ENCODE results near the gene RPS27. TPM values are rescaled to one million over a fixed set of nuclear protein-coding genes. Genes with fewer than 3 reads are reported as not detected.

The RPS27 gene
- total RNA-seq, 1 experiment from 2014 or later = 1,095 TPM

GRCh38 chr1:153958111-153958960 is 32.2 kb upstream of the RPS27 start, which contains the start of gene CRTC2:
Gene CRTC2 (minus strand): TSS chr1:153958612. CDS start chr1:153958497, 115 bp downstream.
- TF ChIP-seq TCF7L2 (IDR thresholded peaks at IDR 0.05; ENCODE audit: low read depth, low read length) (no peak), CTCF (IDR thresholded peaks at IDR 0.05) (no peak), REST (IDR thresholded peaks at IDR 0.05; ENCODE audit: insufficient read depth in 1 of 2, low read depth in 2 of 2, low read length in 1 of 2) (0 out of 4 replicates have a peak, but pooled peaks of 1 of the 2 experiments have one; percentile 40), POLR2AphosphoS5 (IDR thresholded peaks at IDR 0.05; ENCODE audit: low read depth, low read length) (peak; percentile 63; the same call in 1 of the 2 replicates), SIN3A (IDR thresholded peaks at IDR 0.05; ENCODE audit: borderline replicate concordance, insufficient read depth, low read depth, low read length) (0 out of 2 replicates have a peak, but pooled peaks have one; percentile 32)
- no TSS peak for BruUV-seq (replicated peaks)
- DNase-seq (ENCODE audit: low read depth, low spot score) (peak; percentile 97), ATAC-seq (peak; percentile 90)
- Histone ChIP-seq H3K27me3 (ENCODE audit: control insufficient read depth, insufficient read depth, low read length) (no peaks in the 10 kb centered on the region), H3K27ac (ENCODE audit: low read length) (peak within 1 kb of the TSS; percentile 86), H3K36me3 (ENCODE audit: control insufficient read depth, insufficient read depth, low read length) (no peaks in the 10 kb centered on the region; the same call in 1 of the 2 replicates), H3K4me3 (ENCODE audit: low read depth in 2 of 2, low read length in 2 of 2) (peak within 1 kb of the TSS; percentile 80 to 98), H3K4me1 (ENCODE audit: control insufficient read depth, insufficient read depth, low read length) (peaks cover 32% of the 10 kb centered on the region), H3K9me3 (ENCODE audit: control insufficient read depth, insufficient read depth, low read depth, low read length) (no peaks in the 10 kb centered on the region)
- CTCF ChIA-PET = interaction anchor here (0.6 kb wide), 1 partner anchor 38 kb away, joined by 3 read pairs; no protein-coding TSS in a partner anchor
- intact Hi-C loops (cut with micrococcal nuclease; ENCODE audit: unreplicated experiment) (no loop called here), in situ Hi-C loops (cut with HindIII; ENCODE audit: low pct_unique_long_range_greater_than_20kb, low sequenced_read_pairs) (no loop called here)
- POLR2A ChIA-PET = interaction anchor here (0.6 kb wide), 2 partner anchors 12 to 135 kb away, joined by 3 to 4 read pairs; partner anchors contain the start of gene DENND4B

- no TSS peak for BruUV-seq (replicated peaks)
- no peak for TF ChIP-seq TCF7L2 (IDR thresholded peaks at IDR 0.05; ENCODE audit: low read depth, low read length)
- TF ChIP-seq SIN3A (IDR thresholded peaks at IDR 0.05; ENCODE audit: borderline replicate concordance, insufficient read depth, low read depth, low read length) = no peak
- no peak for TF ChIP-seq POLR2AphosphoS5 (IDR thresholded peaks at IDR 0.05; ENCODE audit: low read depth, low read length)
- ATAC-seq = no peak
- ChIA-PET POLR2A (interaction anchor here (0.6 kb wide), 1 partner anchor 13 kb away, joined by 3 read pairs; the partner anchor contains the start of gene DENND4B), CTCF (no interaction called here)
- Histone ChIP-seq H3K4me3 (ENCODE audit: low read depth in 2 of 2, low read length in 2 of 2) (peak overlapping the region; percentile 31 to 80; a peak in 3 of 4 replicates), H3K36me3 (ENCODE audit: control insufficient read depth, insufficient read depth, low read length) (no peaks in the 10 kb centered on the region; the same call in 1 of the 2 replicates), H3K4me1 (ENCODE audit: control insufficient read depth, insufficient read depth, low read length) (peaks cover 32% of the 10 kb centered on the region), H3K27ac (ENCODE audit: low read length) (peak overlapping the region; percentile 86), H3K9me3 (ENCODE audit: control insufficient read depth, insufficient read depth, low read depth, low read length) (no peaks in the 10 kb centered on the region), H3K27me3 (ENCODE audit: control insufficient read depth, insufficient read depth, low read length) (no peaks in the 10 kb centered on the region)
- intact Hi-C loops (cut with micrococcal nuclease; ENCODE audit: unreplicated experiment) (no loop called here), in situ Hi-C loops (cut with HindIII; ENCODE audit: low pct_unique_long_range_greater_than_20kb, low sequenced_read_pairs) (no loop called here)
- no peak for DNase-seq (ENCODE audit: low read depth, low spot score)
Observed at GRCh38 chr1:153958961-153959260, 31.7 kb upstream of the RPS27 start.
